Progenitor cell of endocrine pancreas (in vitro differentiated cells): ENCODE data around the gene CIC. TPM values are rescaled to one million over a fixed set of nuclear protein-coding genes. Genes with fewer than 3 reads are reported as not detected.

Experiments
- DNase-seq: peaks from one replicate; pipeline ENCODE4 v3.0.0; 2021; ENCODE audit warnings: low spot score; ENCODE audit not compliant: unreplicated experiment
- H3K27ac Mint-ChIP-seq: 2 replicates; pipeline ENCODE4 v1.8.0; 2021; ENCODE audit warnings: mild to moderate bottlenecking, moderate library complexity, mixed read lengths
- H3K27me3 Mint-ChIP-seq: 2 replicates; pipeline ENCODE4 v1.8.0; 2021; ENCODE audit warnings: mixed read lengths
- H3K36me3 Mint-ChIP-seq: 2 replicates; pipeline ENCODE4 v1.8.0; 2022; ENCODE audit warnings: mixed read lengths; ENCODE audit not compliant: insufficient read depth
- H3K4me1 Mint-ChIP-seq: 2 replicates; pipeline ENCODE4 v1.8.0; 2021; ENCODE audit warnings: low read depth, mixed read lengths
- H3K4me3 Mint-ChIP-seq: 2 replicates; pipeline ENCODE4 v1.8.0; 2021; ENCODE audit warnings: low read depth, mild to moderate bottlenecking, moderate library complexity, mixed read lengths
- H3K9me3 Mint-ChIP-seq: 2 replicates; pipeline ENCODE4 v1.8.0; 2021; ENCODE audit warnings: low read depth, mixed read lengths
- CTCF ChIP-seq: fragments of 200-600 bp; sonication (generic); IDR thresholded peaks from one replicate; pipeline ENCODE4 v1.5.0; 2021; ENCODE audit warnings: antibody characterized with exemption, mild to moderate bottlenecking; ENCODE audit not compliant: unreplicated experiment
- total RNA-seq: library from RNA; stranded (reverse); gene quantifications from 2 replicates; pipeline ENCODE4 v1.2.1, GENCODE V29; 2021

The CIC gene
- total RNA-seq, 1 donor from 2014 or later = 86.0 TPM

DNA sequence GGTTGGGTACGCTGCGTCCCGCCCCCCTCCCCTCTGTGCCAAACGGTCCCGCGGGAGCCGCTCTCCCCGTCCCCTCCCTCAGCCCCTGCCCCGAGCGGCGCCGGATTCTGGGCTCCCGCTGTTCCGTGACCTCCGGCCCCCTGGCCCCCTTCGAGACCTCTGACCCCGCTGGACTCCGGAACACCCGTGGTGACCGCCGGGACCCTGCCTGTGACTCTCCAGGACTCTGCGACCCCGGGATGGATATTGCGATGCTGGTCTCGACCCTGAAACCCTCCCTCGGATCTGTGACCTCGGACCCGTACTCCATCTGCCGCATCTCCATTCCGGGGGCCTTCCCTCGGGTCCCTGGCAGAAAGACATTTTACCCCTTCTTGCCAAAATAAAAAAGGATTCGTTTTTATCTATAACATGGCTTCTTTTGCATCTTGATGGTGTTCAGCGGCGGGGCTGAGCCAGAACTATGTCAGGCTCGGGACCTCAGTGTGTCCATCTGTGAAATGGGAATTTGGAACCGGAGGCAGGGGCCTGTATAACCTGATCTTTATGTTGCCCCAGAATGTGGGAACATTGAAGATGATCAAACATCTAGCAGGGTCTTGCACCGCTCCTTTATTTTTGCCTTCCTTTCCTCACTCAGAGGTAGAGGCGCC is 55.7 kb downstream of the CIC start:
- peaks cover 41% of the 10 kb centered on the region for H3K27me3 Mint-ChIP-seq
- H3K4me3 Mint-ChIP-seq = peak overlapping the region; percentile 83
- peaks cover 17% of the 10 kb centered on the region for H3K4me1 Mint-ChIP-seq
- DNase-seq = no peak
- peak overlapping the region; percentile 91 for H3K27ac Mint-ChIP-seq
- no peaks in the 10 kb centered on the region for H3K36me3 Mint-ChIP-seq
- no peaks in the 10 kb centered on the region for H3K9me3 Mint-ChIP-seq
- TF ChIP-seq CTCF = peak; percentile 95

GRCh38 chr19:42325308-42325895 is 56.4 kb downstream of the CIC start, which contains the start of gene MEGF8:
Gene MEGF8, plus strand, starts transcription at chr19:42325635. Its CDS starts 609 bp downstream, at chr19:42326244.
- H3K27me3 Mint-ChIP-seq = peaks cover 37% of the 10 kb centered on the region
- H3K4me3 Mint-ChIP-seq = peak within 1 kb of the TSS; percentile 83
- H3K4me1 Mint-ChIP-seq = peaks cover 17% of the 10 kb centered on the region
- peak within 1 kb of the TSS; percentile 91 for H3K27ac Mint-ChIP-seq
- H3K9me3 Mint-ChIP-seq = no peaks in the 10 kb centered on the region
- DNase-seq = peak; percentile 95
- no peaks in the 10 kb centered on the region for H3K36me3 Mint-ChIP-seq
- TF ChIP-seq CTCF = no peak

DNA sequence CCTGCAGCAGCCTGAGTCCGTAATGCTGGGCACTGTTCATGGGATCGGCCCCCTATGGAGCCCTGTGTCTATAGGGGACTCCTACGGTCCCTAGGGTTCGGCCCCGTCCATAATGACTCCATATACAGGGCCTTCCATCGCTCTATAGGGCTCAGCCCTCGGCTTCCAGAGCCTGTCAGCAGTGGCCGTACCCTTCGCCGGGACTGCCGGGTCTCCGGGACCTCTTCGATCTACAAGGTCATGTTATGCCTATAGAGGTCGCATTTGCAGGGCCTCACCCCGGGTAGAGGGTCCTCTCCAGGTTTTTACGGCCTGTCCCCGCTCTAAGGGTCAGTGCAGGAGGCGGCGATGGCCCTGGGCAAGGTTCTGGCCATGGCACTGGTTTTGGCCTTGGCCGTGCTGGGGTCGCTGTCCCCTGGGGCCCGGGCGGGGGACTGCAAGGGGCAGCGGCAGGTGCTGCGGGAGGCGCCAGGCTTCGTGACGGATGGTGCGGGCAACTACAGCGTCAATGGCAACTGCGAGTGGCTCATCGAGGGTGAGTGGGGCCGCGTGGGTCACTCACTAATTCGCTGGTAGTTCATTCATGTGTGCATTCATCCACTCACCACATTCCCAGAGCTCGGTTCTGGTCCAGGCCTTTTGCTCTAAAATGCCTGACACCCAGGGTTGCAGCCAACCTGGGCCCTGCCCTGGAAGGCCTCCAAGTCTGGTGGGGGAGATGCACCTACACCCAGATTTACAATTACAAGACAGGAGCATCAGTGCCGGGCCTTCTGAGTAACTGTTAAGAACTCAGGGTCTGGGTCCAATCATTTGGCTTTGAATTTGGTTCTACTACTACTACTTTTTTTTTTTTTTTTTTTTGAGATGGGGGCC is 57.1 kb downstream of the CIC start:
- TF ChIP-seq CTCF = peak; percentile 44
- H3K36me3 Mint-ChIP-seq = no peaks in the 10 kb centered on the region
- H3K4me1 Mint-ChIP-seq = peaks cover 17% of the 10 kb centered on the region
- H3K4me3 Mint-ChIP-seq = peak overlapping the region; percentile 83
- no peak for DNase-seq
- H3K27me3 Mint-ChIP-seq = peaks cover 29% of the 10 kb centered on the region
- H3K27ac Mint-ChIP-seq = peak overlapping the region; percentile 71
- H3K9me3 Mint-ChIP-seq = no peaks in the 10 kb centered on the region

DNA sequence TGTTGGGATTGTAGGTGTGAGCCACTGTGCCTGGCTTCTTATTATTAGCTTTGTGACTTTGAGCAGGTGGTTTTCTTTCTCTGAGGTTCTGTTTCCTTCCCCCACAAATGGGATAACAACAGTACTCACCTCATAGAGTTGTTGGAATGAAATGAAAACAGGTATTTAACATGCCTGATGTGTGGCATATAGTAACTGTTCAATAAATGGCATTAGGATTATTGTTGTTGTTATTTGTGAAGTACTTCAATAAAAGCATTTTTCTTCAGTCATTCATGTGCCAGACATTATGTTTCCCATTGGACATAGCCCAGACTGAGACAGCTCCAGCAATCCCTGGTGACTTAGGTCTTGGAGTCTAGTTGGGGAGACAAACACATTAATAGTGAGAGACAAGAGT is 57.9 kb downstream of the CIC start:
- TF ChIP-seq CTCF = no peak
- no peak for DNase-seq
- Mint-ChIP-seq H3K4me3 (peak overlapping the region; percentile 83), H3K27me3 (peaks cover 23% of the 10 kb centered on the region), H3K36me3 (no peaks in the 10 kb centered on the region), H3K27ac (no peak overlapping the region), H3K4me1 (peaks cover 17% of the 10 kb centered on the region), H3K9me3 (no peaks in the 10 kb centered on the region)

GRCh38 chr19:42327381-42327780 is 58.3 kb downstream of the CIC start:
- TF ChIP-seq CTCF = no peak
- Mint-ChIP-seq H3K36me3 (no peaks in the 10 kb centered on the region), H3K27ac (no peak overlapping the region), H3K4me3 (peak overlapping the region; percentile 83), H3K4me1 (peaks cover 17% of the 10 kb centered on the region), H3K9me3 (no peaks in the 10 kb centered on the region), H3K27me3 (peaks cover 19% of the 10 kb centered on the region)
- no peak for DNase-seq
